GM23338 (cell line): Measurements from ENCODE around the gene BZW2.

Experiments
- CREB1 ChIP-seq: fragments of 250-450 bp; sonication (Bioruptor Pico); IDR thresholded peaks from 2 replicates; pipeline ENCODE4 v1.5.0; 2020; ENCODE audit warnings: low read depth, mild to moderate bottlenecking, moderate library complexity
- EZH2 ChIP-seq: fragments of 200-600 bp; sonication (generic); IDR thresholded peaks from one replicate; pipeline ENCODE4 v1.8.0; 2017; ENCODE audit warnings: antibody characterized with exemption, mild to moderate bottlenecking, low read depth; ENCODE audit not compliant: unreplicated experiment
- EZH2phosphoT487 ChIP-seq: fragments of 200-600 bp; sonication (generic); IDR thresholded peaks from one replicate; pipeline ENCODE4 v1.8.1; 2018; ENCODE audit warnings: antibody characterized with exemption; ENCODE audit not compliant: unreplicated experiment
- JUNB ChIP-seq: IDR thresholded peaks from one replicate; pipeline ENCODE4 v1.6.1; 2016; ENCODE audit warnings: antibody characterized with exemption; ENCODE audit not compliant: unreplicated experiment
- NANOG ChIP-seq: IDR thresholded peaks from 2 replicates; pipeline ENCODE4 v1.6.1; 2016; ENCODE audit warnings: antibody characterized with exemption, borderline replicate concordance
- POLR2AphosphoS5 ChIP-seq: IDR thresholded peaks from 2 replicates; pipeline ENCODE4 v1.6.1; 2016; ENCODE audit warnings: antibody characterized with exemption, low read depth
- STAT1 ChIP-seq: IDR thresholded peaks from one replicate; pipeline ENCODE4 v1.6.1; 2016; ENCODE audit warnings: antibody characterized with exemption; ENCODE audit not compliant: unreplicated experiment
- ZNF114 ChIP-seq: fragments of 250-450 bp; sonication (Bioruptor Pico); IDR thresholded peaks from 2 replicates; pipeline ENCODE4 v1.5.0; 2020; ENCODE audit warnings: mild to moderate bottlenecking, moderate library complexity
- ZNF331 ChIP-seq: fragments of 250-450 bp; sonication (Bioruptor Pico); IDR thresholded peaks from 2 replicates; pipeline ENCODE4 v1.5.0; 2020; ENCODE audit warnings: low read depth, mild to moderate bottlenecking, moderate library complexity
- TF ChIP-seq, protein P1 (sequence below), 2 experiments: fragments of 200-600 bp in 1 of 2; sonication (generic) in 1 of 2; conservative IDR thresholded peaks; 2 replicates each; pipeline versions ENCODE4 v1.5.1 to v1.6.1; 2016 to 2017; ENCODE audit warnings: antibody characterized with exemption in 2 of 2, low read depth in 2 of 2, mild to moderate bottlenecking in 2 of 2, moderate library complexity in 1 of 2
- TF ChIP-seq, protein P2 (sequence below): IDR thresholded peaks from one replicate; pipeline ENCODE4 v1.6.1; 2018; ENCODE audit warnings: antibody characterized with exemption; ENCODE audit not compliant: unreplicated experiment
- TF ChIP-seq, protein P3 (sequence below): IDR thresholded peaks from 2 replicates; pipeline ENCODE4 v1.6.1; 2016; ENCODE audit warnings: antibody characterized with exemption

DNA sequence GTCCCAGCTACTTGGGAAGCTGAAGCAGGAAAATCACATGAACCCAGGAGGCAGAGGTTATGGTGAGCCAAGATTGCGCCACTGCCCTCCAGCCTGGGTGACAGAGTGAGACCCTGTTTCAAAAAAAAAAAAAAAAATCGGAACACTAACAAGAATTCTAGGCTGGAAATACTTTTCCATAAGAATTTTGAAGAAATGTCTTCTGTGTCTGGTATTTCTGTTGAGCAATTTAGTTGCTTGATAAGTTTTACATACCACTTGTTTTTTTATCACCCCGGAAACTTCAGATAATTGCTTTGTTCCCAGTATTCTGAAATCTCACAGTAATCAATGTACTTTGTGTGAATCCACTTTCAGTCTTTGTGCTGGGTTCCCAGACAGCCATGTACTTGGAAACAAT is 25.8 kb downstream of the BZW2 start:
- TF ChIP-seq, protein P1, sequence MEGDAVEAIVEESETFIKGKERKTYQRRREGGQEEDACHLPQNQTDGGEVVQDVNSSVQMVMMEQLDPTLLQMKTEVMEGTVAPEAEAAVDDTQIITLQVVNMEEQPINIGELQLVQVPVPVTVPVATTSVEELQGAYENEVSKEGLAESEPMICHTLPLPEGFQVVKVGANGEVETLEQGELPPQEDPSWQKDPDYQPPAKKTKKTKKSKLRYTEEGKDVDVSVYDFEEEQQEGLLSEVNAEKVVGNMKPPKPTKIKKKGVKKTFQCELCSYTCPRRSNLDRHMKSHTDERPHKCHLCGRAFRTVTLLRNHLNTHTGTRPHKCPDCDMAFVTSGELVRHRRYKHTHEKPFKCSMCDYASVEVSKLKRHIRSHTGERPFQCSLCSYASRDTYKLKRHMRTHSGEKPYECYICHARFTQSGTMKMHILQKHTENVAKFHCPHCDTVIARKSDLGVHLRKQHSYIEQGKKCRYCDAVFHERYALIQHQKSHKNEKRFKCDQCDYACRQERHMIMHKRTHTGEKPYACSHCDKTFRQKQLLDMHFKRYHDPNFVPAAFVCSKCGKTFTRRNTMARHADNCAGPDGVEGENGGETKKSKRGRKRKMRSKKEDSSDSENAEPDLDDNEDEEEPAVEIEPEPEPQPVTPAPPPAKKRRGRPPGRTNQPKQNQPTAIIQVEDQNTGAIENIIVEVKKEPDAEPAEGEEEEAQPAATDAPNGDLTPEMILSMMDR (conservative IDR thresholded peaks at IDR 0.05; ENCODE audit: low read depth in 2 of 2), result no peak
- TF ChIP-seq POLR2AphosphoS5, result no peak
- no peak for TF ChIP-seq NANOG
- no peak for TF ChIP-seq JUNB
- TF ChIP-seq EZH2phosphoT487, result no peak
- no peak for TF ChIP-seq EZH2
- TF ChIP-seq, protein P2, sequence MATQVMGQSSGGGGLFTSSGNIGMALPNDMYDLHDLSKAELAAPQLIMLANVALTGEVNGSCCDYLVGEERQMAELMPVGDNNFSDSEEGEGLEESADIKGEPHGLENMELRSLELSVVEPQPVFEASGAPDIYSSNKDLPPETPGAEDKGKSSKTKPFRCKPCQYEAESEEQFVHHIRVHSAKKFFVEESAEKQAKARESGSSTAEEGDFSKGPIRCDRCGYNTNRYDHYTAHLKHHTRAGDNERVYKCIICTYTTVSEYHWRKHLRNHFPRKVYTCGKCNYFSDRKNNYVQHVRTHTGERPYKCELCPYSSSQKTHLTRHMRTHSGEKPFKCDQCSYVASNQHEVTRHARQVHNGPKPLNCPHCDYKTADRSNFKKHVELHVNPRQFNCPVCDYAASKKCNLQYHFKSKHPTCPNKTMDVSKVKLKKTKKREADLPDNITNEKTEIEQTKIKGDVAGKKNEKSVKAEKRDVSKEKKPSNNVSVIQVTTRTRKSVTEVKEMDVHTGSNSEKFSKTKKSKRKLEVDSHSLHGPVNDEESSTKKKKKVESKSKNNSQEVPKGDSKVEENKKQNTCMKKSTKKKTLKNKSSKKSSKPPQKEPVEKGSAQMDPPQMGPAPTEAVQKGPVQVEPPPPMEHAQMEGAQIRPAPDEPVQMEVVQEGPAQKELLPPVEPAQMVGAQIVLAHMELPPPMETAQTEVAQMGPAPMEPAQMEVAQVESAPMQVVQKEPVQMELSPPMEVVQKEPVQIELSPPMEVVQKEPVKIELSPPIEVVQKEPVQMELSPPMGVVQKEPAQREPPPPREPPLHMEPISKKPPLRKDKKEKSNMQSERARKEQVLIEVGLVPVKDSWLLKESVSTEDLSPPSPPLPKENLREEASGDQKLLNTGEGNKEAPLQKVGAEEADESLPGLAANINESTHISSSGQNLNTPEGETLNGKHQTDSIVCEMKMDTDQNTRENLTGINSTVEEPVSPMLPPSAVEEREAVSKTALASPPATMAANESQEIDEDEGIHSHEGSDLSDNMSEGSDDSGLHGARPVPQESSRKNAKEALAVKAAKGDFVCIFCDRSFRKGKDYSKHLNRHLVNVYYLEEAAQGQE, result no peak
- no peak for TF ChIP-seq STAT1
- no peak for TF ChIP-seq ZNF114 (CRISPR knock-in tag)
- no peak for TF ChIP-seq CREB1 (CRISPR knock-in tag)
- no peak for TF ChIP-seq ZNF331
- TF ChIP-seq, protein P3, sequence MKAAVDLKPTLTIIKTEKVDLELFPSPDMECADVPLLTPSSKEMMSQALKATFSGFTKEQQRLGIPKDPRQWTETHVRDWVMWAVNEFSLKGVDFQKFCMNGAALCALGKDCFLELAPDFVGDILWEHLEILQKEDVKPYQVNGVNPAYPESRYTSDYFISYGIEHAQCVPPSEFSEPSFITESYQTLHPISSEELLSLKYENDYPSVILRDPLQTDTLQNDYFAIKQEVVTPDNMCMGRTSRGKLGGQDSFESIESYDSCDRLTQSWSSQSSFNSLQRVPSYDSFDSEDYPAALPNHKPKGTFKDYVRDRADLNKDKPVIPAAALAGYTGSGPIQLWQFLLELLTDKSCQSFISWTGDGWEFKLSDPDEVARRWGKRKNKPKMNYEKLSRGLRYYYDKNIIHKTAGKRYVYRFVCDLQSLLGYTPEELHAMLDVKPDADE, result no peak
